LNCAP (cell line): ENCODE data around the gene SNRPD3.

ENCODE experiments used
- TF ChIP-seq, protein P1 (sequence below): fragments of 450-650 bp; IDR thresholded peaks from 2 replicates; pipeline ENCODE4 v1.5.1; 2017; ENCODE audit warnings: mild to moderate bottlenecking

Gene SNRPD3

DNA sequence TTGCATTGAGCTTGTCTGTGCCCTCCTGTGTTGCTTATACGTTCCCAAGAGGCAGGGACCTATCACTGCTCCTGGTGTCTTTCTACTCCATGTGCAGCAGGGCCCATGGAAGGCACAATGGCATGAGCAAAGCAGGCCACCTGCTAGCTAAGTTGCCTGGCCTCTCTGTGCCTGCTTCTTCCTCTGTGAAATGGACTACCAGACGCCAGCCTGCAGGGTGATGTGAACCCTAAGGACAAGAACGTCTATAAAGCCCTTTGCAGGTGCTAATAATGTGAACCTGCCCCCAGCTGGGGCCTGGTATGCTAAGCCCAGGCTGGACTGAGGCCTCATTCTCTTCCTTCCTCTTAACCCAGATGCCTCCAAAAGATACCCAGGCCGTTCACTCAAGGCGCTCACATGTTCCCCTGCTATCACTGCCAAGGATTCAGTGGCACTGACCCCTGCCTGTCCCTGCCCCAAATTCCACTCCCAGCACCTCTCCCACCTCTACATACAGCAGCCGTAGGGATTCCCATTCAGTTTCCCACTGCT is 4.8 kb upstream of the SNRPD3 start:
- TF ChIP-seq, protein P1, sequence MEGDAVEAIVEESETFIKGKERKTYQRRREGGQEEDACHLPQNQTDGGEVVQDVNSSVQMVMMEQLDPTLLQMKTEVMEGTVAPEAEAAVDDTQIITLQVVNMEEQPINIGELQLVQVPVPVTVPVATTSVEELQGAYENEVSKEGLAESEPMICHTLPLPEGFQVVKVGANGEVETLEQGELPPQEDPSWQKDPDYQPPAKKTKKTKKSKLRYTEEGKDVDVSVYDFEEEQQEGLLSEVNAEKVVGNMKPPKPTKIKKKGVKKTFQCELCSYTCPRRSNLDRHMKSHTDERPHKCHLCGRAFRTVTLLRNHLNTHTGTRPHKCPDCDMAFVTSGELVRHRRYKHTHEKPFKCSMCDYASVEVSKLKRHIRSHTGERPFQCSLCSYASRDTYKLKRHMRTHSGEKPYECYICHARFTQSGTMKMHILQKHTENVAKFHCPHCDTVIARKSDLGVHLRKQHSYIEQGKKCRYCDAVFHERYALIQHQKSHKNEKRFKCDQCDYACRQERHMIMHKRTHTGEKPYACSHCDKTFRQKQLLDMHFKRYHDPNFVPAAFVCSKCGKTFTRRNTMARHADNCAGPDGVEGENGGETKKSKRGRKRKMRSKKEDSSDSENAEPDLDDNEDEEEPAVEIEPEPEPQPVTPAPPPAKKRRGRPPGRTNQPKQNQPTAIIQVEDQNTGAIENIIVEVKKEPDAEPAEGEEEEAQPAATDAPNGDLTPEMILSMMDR = no peak

DNA sequence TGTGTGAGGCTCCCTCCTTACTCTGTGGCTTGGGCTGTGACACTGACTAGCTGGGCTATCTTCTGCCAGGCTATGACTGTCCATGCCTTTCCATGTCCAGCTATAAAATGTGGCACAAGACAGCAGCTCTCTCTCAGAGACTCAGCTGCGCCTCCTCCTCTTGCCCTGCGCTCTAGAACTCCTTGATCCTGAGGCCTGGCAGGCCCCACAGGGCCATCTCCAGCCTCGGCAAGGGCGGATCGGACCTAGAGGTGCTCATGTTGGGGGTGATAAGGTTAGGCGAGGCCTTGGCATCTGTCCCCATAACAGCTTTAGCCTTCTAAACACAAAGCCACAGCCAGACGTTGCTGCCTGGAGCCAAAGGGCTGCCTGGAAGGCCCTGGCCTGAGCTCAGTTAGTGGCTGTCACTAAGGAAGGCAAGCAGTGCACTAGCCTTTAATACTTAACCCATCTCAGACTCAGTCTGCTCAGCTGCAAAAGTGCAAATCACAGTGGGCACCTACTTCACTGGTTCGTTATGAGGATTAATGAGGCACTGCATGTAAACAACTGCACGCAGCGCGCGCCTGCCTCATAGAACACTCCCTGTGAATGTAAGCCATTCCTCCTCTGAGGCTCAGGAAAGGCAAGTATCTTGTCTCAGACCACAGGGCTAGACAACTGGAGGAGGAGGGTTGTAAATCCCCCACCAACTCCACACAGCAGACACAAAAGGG is 2.0 kb upstream of the SNRPD3 start:
- TF ChIP-seq, protein P1 = no peak

DNA sequence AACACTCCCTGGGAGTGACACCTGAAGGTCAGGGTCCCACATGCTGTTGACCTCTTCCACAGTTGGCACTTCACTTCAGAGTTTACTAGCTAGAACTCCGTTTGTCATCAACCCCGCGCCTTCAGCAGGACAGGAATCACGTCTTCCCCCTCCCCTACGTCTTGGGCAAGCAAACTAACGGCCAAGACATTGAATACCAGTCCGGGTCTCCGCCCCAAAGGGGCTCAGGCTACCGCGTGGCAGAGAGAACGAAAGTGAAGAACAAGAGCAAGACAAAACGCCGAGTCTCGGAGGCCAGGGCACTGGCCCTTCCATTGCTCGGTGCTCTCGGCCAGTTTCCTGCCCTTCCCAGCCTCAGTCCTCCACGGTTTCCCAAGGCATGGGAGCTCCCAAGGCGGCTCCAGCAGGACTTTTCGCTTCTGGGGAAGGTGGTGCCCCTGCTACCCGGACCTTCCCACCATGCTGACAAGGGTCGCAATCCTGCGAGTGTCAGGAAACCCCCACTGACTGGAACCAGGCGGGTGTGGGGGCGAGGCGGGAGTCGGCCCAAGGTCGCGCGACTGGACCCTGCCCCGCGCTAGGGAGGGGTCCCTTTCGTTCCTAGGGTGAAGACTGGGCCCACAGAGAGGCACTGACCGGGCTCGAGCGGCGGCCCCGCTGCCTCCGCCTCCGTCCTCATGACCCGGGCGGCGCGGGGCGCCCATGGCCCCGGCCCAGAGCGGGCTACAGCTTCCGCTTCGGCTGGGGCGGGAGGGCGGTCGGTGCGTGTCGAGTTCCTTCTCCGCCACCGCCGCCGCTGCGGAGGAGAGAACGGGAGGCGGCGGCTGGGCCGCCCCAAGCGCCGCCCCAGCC is 1.3 kb upstream of the SNRPD3 start, which contains the start of gene GUCD1:
TSS of gene GUCD1 (minus strand) at position 826 of the 852 bp plus-strand sequence. CDS start at position 679, 147 bp downstream.
- TF ChIP-seq, protein P1 = no peak

DNA sequence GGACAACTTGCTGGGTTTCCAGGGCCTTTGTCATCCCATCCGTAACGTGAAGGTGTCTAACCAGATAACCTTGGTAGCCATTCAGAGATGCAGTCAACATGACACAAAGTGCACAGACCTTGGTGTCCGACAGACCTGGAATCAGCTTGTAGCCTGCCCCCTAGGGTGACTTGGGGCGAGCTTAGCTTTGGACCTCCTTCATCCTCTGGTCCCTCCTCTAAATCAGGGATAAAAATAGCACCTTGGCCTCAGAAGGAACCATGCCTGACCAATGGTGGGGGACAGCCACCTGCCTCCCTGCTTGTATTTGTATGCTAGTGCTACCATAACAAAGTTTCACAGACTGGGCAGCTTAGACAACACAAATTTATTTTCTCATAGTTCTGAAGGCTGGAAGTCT is 3.7 kb downstream of the SNRPD3 start:
- TF ChIP-seq, protein P1 = no peak

DNA sequence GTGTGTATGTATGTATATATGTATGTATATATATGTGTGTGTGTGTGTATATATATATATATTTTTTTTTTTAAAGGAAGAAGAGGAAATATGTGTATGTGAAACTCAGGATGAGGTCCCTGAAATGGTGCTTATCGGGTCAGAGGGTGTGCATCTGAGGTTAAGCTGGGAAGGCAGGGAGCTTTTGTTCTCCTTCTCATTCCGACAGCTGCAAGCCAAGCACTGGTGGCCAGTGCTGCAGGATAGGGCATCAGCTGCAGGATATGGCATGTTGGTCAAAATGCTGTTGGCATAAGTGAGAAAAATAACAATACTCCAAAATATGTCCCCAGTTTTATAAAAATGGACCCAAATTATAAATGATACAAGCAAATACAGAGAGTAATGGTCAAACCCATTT is 7.4 kb downstream of the SNRPD3 start:
- TF ChIP-seq, protein P1 = no peak

DNA sequence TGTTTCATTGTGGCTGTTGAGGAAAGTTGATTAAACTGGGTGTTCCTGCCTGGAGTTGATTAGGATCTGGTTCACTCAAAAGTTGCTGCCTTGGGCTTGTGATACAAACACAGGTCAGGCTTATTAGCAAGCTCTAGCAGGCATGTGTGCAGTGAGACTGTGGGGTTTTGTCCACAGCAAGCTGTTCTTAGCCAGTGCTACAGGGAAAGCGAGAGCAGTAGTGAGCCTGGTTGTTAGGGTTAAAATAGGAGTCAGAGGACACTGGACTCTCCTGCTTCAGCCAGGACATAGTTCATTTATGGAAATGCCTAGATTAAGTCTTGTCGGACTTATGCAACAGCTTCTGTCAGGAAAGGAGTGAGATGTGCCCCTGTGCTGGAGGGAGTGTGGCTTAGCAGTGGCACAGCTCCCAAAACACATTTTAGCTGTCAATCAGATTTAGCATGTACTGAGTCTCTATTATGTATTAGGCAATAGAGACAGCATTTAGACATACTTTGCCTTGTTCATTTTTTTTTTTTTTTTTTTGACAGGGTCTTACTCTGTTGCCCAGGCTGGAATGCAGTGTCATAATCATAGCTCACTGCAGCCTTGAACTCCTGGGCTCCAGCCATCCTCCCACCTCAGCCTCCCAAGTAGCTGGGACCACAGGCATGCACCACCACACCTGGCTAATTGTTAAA is 8.7 kb downstream of the SNRPD3 start:
- TF ChIP-seq, protein P1 = no peak

DNA sequence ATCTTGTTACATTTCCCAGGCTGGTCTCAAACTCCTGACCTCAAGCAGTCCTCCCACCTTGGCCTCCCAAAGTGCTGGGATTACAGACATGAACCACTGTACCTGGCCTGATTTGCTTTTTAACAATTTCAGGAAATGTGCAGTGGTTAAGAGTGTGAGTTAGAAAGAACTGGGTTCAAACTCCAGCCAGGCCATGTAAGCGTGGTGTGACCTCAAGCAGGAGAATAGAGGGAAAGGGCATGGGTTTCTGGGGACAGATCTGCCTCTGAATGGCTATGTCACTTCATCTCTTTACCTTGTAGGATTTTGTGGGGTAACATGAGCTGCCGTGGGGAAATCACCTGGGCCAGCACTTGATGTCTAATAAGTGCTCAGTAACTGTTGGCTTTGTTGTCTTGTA is 9.3 kb downstream of the SNRPD3 start:
- TF ChIP-seq, protein P1 = no peak
